ENCODE data around the gene DDX50.
"Not testable (repeated sequence)": the region's sequence is repeated elsewhere in the genome, so short reads cannot be mapped to it uniquely, and the experiment has no call there.

The DDX50 gene

GRCh38 chr10:68901105-68901927 is at the start of gene DDX50:
Gene DDX50, plus strand, starts transcription at chr10:68901315. Its CDS starts 70 bp downstream, at chr10:68901385.
- DNase-seq, result peak; percentile 94

DNA sequence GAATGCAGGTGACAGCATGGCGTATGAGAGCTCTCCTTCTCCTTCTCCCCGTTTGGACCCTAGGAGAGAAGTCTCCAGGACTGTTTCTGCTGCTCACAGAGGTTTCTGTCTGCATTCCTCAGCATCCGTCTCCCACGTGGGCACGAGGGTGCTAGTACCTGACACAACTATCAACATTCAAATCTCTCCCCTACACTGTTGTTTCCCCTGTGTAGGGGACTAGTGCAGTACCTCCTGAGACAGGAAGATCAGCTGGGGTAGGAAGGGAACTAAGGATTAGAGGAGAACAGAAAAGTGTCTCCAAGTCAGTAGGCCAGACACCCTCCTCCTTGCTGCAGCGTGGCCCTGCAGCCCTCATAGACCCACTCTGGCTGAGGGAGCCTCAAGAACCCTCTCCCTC is 44.8 kb upstream of the DDX50 start:
- no peak for DNase-seq

GRCh38 chr10:68857005-68857404 is 44.1 kb upstream of the DDX50 start:
- no peak for DNase-seq

DNA sequence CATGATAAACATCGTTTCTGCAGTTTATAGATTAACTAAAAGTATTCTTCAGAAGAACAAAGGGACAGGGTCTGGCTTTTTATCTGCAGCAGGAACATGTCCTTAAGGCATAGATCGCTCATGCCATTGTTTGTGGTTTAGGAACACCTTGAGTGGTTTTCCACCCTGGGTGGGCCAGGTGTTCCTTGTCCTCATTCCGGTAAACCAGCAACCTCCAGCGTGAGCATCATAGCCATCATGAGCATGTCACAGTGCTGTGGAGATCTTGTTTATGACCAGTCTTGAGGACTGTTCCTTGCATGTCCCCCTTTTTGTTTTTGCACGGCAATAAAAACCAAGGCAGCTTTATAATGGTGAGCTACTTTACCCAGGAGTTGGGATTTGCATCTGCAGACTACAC is 39.9 kb upstream of the DDX50 start:
- DNase-seq, result no peak

GRCh38 chr10:68864611-68865010 is 36.5 kb upstream of the DDX50 start:
- DNase-seq, result no peak

DNA sequence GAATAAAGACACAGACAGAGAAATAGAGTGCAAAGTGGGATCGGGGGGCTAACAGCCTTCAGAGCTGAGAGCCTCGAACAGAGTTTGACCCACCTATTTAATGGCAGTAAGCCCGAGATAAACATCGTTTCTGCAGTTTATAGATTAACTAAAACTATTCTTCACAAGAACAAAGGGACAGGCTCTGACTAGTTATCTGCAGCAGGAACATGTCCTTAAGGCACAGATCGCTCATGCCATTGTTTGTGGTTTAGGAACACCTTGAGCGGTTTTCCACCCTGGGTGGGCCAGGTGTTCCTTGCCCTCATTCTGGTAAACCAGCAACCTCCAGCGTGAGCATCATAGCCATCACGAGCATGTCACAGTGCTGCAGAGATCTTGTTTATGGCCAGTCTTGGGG is 32.9 kb upstream of the DDX50 start:
- not testable (repeated sequence) for DNase-seq

DNA sequence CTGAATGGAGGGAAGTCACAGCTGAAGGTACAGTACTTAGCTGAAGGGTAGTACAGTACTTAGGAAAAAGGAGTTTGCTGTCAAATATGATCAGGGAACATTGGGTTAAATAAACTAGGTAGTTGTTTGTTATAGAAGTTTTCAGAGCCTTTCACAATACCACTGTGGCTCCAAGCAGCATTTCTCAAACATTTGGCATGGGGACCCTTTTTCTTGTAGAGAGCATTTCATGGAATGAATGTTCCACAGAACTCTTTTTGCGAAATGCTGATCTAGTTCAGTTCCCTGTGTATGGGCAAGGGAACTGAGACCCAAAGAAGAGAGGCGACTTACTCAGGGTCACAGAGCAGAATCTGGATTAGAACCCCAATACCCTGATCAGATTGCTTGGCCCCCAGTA is 31.5 kb upstream of the DDX50 start:
- no peak for DNase-seq

- DNase-seq, result no peak
Measured at GRCh38 chr10:68870061-68870460, 31.1 kb upstream of the DDX50 start.

GRCh38 chr10:68870545-68871104 is 30.5 kb upstream of the DDX50 start:
- DNase-seq, result no peak

DNA sequence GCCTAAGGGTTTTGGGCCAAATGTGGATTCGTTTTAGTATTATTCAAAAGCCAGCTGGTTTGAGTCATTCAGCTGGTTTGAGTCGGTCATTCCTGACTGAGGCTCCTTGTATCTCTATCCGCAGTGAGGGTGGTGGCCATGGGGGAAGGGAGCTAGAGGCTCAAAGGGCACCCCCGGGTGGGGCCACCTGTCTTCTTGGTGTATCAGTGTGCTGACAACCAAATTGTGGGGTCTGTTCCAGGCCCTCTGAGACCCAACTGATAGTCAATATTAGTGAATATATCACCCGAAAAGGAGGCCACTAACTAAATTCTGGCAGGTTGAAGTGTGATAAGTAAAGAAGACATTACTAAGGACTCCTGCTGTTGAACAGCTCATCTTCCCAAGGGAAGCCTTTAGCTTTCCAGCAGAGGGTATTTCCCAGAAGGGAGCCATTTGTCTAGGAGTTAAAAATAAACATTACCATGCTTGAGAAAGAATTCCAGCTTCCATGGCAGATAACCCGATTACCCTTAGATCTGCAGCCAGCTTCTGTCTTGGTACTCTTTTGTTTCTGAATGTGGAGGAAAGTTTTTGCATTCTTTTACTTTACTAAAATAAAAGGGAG is 29.9 kb upstream of the DDX50 start:
- no peak for DNase-seq

DNA sequence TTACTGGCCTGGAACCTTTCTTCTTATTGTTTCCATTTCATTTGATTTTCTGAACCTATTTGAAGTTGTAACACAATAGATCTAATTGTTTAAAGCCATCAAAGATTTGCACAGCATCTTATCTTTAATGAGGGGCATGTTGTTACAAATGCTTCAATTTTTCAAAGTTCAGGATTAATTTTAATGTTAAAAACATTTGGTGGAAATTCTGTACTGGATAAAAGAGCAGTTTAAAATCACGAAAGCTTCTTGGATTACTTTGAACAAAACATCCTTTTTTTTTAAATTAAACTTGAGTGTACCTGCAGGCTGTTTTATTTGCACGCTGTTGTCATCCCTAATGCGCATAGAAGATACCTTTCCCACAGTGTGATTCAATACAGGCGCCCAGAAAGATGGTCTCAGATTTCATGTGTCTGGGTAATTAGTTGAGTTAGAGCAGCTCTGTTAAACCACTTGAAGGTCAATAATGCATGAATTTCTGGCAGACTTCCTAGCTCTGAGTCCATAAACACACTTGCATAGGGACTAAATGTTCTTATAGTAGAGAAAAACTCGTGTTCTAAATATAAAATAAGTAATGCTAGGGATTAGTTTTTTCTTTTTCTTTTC is 29.3 kb upstream of the DDX50 start:
- DNase-seq, result no peak

- DNase-seq, result no peak
Measured at GRCh38 chr10:68876246-68877138, 24.6 kb upstream of the DDX50 start.

DNA sequence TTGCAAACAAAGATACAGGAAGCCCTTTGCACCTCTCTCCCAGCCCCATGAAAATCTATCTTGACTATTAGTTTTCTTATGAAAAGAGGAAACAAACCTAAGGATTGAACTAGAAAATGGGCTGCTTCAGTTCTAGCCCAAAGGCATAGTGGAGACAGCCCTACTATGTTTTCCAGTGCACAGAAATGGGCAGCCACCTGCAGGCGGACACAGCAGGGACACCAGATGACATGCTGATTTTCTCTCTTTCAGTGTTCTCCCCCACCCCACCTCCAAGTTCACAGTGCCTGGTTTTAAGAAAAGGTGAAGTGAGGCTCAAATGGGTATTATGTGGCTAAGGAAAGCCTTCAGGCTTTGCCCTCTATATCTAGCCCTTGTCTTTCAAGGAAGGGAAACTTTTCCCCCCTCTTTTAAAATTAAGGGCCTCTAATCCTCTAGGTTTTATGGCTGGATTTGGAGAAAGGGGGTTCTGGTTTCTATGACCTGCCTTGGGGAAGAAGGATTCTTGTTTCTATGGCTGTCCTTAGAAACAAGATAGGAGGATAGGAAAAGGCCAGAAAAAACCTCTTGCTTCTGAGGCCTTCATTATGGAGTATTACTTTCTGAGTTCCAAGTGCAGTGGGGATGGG is 23.5 kb upstream of the DDX50 start:
- DNase-seq, result no peak

DNA sequence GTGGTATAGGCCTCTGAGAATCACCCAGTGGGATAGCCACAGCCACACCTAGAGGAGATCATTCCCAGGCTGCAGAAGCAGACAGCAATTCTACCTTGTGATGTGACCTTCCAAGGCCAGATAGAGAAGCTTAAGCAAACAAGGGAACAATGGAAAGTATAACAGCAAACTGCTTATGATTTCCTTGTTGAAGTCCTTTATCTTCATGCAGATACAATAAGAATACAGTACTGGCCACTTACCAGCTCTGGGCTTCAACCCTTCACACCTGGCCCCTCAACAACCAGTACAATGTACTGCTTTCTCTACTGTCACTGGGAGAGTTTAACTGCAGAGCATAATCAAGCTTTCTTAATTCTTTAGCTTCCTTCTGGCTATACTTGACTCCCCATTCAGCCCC is 22.6 kb upstream of the DDX50 start:
- DNase-seq, result no peak

DNA sequence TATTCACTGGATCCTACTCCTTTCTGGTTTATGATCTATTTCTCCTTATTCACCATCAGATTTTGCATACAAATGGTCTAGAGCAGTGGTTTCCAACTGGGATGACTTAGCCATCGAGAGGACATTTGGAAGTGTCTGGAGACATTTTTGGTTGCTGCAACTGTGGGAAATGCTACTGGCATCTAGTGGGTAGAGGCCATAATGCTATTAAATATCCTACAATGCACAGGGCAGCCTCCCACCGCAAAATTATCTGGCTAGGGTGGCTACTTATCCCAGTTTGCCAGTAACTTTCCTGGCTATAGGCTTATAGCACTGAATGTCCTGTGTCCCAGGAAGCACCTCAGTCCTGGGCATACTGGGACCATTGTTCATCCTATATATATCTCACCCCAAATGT is 21.5 kb upstream of the DDX50 start:
- DNase-seq, result no peak

DNA sequence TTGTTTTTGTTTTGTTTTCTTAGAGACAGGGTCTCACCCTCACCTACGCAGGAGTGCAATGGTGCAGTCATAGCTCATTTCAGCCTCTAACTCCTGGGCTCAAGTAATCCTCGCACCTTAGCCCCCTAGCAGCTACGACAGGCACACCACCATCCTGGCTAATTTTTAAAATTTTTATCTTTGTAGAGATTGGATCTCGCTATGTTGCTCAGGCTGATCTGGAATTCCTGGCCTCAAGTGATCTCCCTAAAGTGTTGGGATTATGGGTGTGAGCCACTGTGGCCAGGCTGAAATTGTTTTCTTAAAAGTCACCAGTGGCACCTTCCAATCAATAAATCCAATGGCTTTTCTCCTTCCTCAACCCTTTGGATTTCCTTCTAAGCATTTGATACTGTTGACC is 20.9 kb upstream of the DDX50 start:
- no peak for DNase-seq

DNA sequence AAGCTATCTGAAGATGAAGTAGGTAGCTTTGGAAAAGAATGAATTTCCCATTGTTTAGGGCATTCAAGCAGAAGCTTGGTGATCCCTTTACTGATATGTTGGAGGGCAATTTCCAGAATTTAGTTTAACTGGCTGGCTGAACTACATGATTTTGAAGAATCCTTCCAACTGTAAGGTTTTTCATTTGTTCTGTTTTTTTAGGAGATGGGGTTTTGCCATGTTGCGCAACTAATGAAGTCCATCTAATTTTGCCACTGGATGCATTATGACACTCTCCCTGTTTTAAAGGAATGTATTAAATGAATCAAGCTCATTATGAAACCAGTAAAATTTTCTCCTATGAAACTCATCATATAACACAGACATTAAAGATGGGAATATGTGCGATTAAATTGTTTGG is 6.1 kb upstream of the DDX50 start:
- no peak for DNase-seq

DNA sequence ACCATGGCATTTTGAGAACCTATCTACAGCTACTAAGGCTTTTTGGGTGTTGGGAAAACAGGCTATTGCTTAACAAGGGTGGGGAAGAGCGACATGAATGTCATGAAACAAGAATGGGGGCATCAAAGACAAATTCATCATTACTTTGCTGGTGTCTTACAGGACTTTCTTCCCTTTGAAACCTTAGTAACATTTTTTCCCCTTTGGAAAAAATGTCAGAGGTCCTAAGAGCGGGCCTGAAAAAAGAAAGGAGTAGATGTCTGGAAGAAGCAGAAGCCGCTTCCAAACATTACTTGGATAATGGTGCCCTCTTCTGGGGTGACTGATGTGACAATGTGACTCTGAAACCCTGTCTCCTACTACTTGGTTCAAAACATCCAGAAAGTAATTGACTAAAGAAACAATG is 3.8 kb upstream of the DDX50 start:
- DNase-seq, result no peak

GRCh38 chr10:68899186-68899745 is 1.8 kb upstream of the DDX50 start:
- DNase-seq, result no peak

- DNase-seq, result peak; percentile 76
Measured at GRCh38 chr10:68900427-68901104, 549 bp upstream of the DDX50 start.

DNA sequence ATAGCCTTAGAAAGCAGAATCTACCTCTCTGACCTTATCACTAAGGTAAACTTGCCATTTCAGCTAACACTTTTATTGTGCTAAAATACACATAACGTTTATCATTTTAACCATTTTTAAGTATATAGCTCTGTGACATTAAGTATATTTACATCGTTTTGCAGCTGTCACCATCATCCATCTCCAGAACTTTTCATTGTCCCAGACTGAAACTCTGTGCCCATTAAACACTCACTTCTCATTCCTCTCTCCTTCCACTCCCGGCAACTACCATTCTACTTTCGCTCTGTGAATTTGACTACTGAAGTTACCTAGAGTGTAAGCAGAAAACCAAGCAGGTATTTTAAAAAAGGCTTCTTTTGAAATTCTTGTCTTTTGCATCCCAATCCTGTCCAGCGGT is 1.3 kb downstream of the DDX50 start:
- no peak for DNase-seq
